IMR-90 (cell line): ENCODE measurements around the gene MCTP2. TPM values are rescaled to one million over a fixed set of nuclear protein-coding genes. Genes with fewer than 3 reads are reported as not detected.

Experiments used
- ATAC-seq: fragments of 200-7000 bp; cut with Tn5 transposase; 2 replicates; pipeline ENCODE4 v1.9.1; 2020; ENCODE audit warnings: low read depth, mild to moderate bottlenecking, moderate library complexity
- BruUV-seq: library from RNA; stranded (reverse); fragments of 400-500 nt; replicated peaks from 2 replicates; lab custom pipeline; 2021; lab: Mats Ljungman, UMichigan
- CTCF ChIA-PET: fragments of 300-600 bp; formaldehyde crosslinking; extraction: SDS; loops from one replicate; lab custom pipeline; 2021; ENCODE audit warnings: antibody characterized with exemption; lab: Yijun Ruan, JAX
- POLR2A ChIA-PET: fragments of 300-600 bp; sonication (Branson Sonifier 250); formaldehyde crosslinking; loops from one replicate; lab custom pipeline; 2022; ENCODE audit warnings: antibody characterized with exemption; ENCODE audit not compliant: unreplicated experiment; lab: Charles Lee
- DNase-seq: peaks from one replicate; pipeline ENCODE4 v3.0.0; 2013
- H2AFZ ChIP-seq: replicated peaks from 2 replicates; pipeline ENCODE3; 2013; ENCODE audit warnings: low read length, mild to moderate bottlenecking; ENCODE audit not compliant: poor library complexity
- H2AK5ac ChIP-seq: 2 replicates; pipeline ENCODE4 v1.6.1; 2013; ENCODE audit warnings: low read depth, low read length, inconsistent platforms
- H2AK9ac ChIP-seq: replicated peaks from 2 replicates; pipeline ENCODE3; 2013; ENCODE audit warnings: mild to moderate bottlenecking, low read depth, low read length, moderate library complexity; ENCODE audit not compliant: poor library complexity
- H2BK120ac ChIP-seq: 2 replicates; pipeline ENCODE4 v1.6.1; 2013; ENCODE audit warnings: low read depth, low read length, inconsistent platforms
- H2BK15ac ChIP-seq: 3 replicates; pipeline ENCODE4 v1.6.1; 2013; ENCODE audit warnings: low read depth, low read length, inconsistent platforms
- H2BK20ac ChIP-seq: 2 replicates; pipeline ENCODE4 v1.6.1; 2013; ENCODE audit warnings: low read depth, mild to moderate bottlenecking, inconsistent platforms, low read length, moderate library complexity
- H2BK5ac ChIP-seq: 2 replicates; pipeline ENCODE4 v1.6.1; 2013; ENCODE audit warnings: mild to moderate bottlenecking, low read depth, low read length, inconsistent platforms; ENCODE audit not compliant: poor library complexity, severe bottlenecking
- H3K14ac ChIP-seq: replicated peaks from 2 replicates; pipeline ENCODE4 v1.6.1; 2013; ENCODE audit warnings: low read depth, low read length, inconsistent platforms
- H3K18ac ChIP-seq: 2 replicates; pipeline ENCODE4 v1.6.1; 2013; ENCODE audit warnings: low read depth, low read length, control low read depth
- H3K23ac ChIP-seq: 2 replicates; pipeline ENCODE4 v1.6.1; 2013; ENCODE audit warnings: low read depth, low read length, inconsistent platforms
- H3K27ac ChIP-seq: 2 replicates; pipeline ENCODE4 v1.5.1; 2013; ENCODE audit warnings: mild to moderate bottlenecking, control low read depth, low read length; ENCODE audit not compliant: insufficient read depth
- H3K27me3 ChIP-seq: 2 replicates; pipeline ENCODE4 v1.6.1; 2013; ENCODE audit warnings: low read length; ENCODE audit not compliant: control insufficient read depth, insufficient read depth
- H3K36me3 ChIP-seq: 2 replicates; pipeline ENCODE4 v1.6.1; 2013; ENCODE audit warnings: low read length, mixed read lengths; ENCODE audit not compliant: control insufficient read depth, insufficient read depth
- H3K4ac ChIP-seq: 2 replicates; pipeline ENCODE4 v1.6.1; 2013; ENCODE audit warnings: low read depth, low read length, inconsistent platforms
- H3K4me1 ChIP-seq: 2 replicates; pipeline ENCODE4 v1.6.1; 2013; ENCODE audit warnings: low read length, mixed read lengths; ENCODE audit not compliant: control insufficient read depth, insufficient read depth
- H3K4me2 ChIP-seq: 2 replicates; pipeline ENCODE4 v1.6.1; 2013; ENCODE audit warnings: low read depth, mild to moderate bottlenecking, control low read depth, low read length, moderate library complexity
- H3K4me3 ChIP-seq: 2 replicates; pipeline ENCODE4 v1.5.1; 2013; ENCODE audit warnings: low read depth, mild to moderate bottlenecking, control low read depth, low read length, moderate library complexity; ENCODE audit not compliant: insufficient read depth
- H3K56ac ChIP-seq: 2 replicates; pipeline ENCODE4 v1.6.1; 2013; ENCODE audit warnings: low read length, inconsistent platforms; ENCODE audit not compliant: insufficient read depth; ENCODE audit errors: extremely low read depth
- H3K79me1 ChIP-seq, 2 experiments: 2 replicates each; pipeline ENCODE4 v1.6.1; 2013; ENCODE audit warnings: low read length in 2 of 2, inconsistent platforms in 1 of 2, low read depth in 1 of 2
- H3K9ac ChIP-seq: 2 replicates; pipeline ENCODE4 v1.6.1; 2013; ENCODE audit warnings: low read depth, low read length, control low read depth
- H3K9me1 ChIP-seq: 2 replicates; pipeline ENCODE4 v1.6.1; 2013; ENCODE audit warnings: low read length, inconsistent platforms; ENCODE audit not compliant: insufficient read depth
- H3K9me3 ChIP-seq: 2 replicates; pipeline ENCODE4 v1.6.1; 2013; ENCODE audit warnings: low read length; ENCODE audit not compliant: control insufficient read depth, insufficient read depth
- H4K20me1 ChIP-seq: 2 replicates; pipeline ENCODE4 v1.6.1; 2013; ENCODE audit warnings: low read length, inconsistent platforms; ENCODE audit not compliant: insufficient read depth
- H4K5ac ChIP-seq: 2 replicates; pipeline ENCODE4 v1.6.1; 2013; ENCODE audit warnings: mild to moderate bottlenecking, low read depth, low read length, control low read depth
- H4K8ac ChIP-seq, 2 experiments: 2 replicates each; pipeline ENCODE4 v1.6.1; 2013; ENCODE audit warnings: low read depth in 2 of 2, low read length in 2 of 2, control low read depth in 1 of 2, inconsistent platforms in 1 of 2
- H4K91ac ChIP-seq: 2 replicates; pipeline ENCODE4 v1.6.1; 2013; ENCODE audit warnings: low read depth, low read length, inconsistent platforms; ENCODE audit not compliant: insufficient read depth
- POLR2A ChIP-seq: IDR thresholded peaks from 2 replicates; pipeline ENCODE4 v1.6.1; 2012; ENCODE audit warnings: mild to moderate bottlenecking, low read depth, low read length
- WGBS, 2 experiments: methylation state at CpG; one replicate each; pipeline versions ENCODE4 v1.1.5 to v1.1.7; 2013; ENCODE audit warnings: missing lambda C conversion rate in 2 of 2; ENCODE audit not compliant: insufficient read length in 1 of 2; ENCODE audit errors: extremely low coverage in 2 of 2; 5-methylcytosine and 5-hydroxymethylcytosine counted together
- dilution Hi-C: fragments of 300-500 bp; cut with HindIII; formaldehyde crosslinking; loops from one replicate; pipeline ENCODE4 v1.14.3; 2018; ENCODE audit warnings: low sequenced_read_pairs; ENCODE audit not compliant: unreplicated experiment
- in situ Hi-C: fragments of 300-500 bp; cut with MboI; formaldehyde crosslinking; loops from 3 replicates; pipeline ENCODE4 v1.14.3; 2019; ENCODE audit warnings: low sequenced_read_pairs, inconsistent platforms, mixed read lengths
- intact Hi-C: fragments of 100-400 bp; cut with micrococcal nuclease; formaldehyde crosslinking; loops from 2 replicates; pipeline ENCODE4 v1.10.0; 2022
- polyA plus RNA-seq, 3 experiments: library from polyadenylated mRNA; depleted of rRNA; stranded (reverse); fragments of >200 nt; gene quantifications; 2 replicates each; pipeline ENCODE4 v1.2.3, GENCODE V29; 2012; ENCODE audit warnings: low replicate concordance in 1 of 3
- total RNA-seq: library from RNA; depleted of rRNA; stranded (reverse); fragments of >200 nt; gene quantifications from 2 replicates; pipeline ENCODE4 v1.2.3, GENCODE V29; 2012

MCTP2 gene
- total and polyA plus RNA-seq, 2 of the 4 experiments (the other 2 are of a cell fraction) = 5.1 to 9.9 TPM

GRCh38 chr15:94263341-94264273, 32.2 kb downstream of the MCTP2 start:
- H2BK20ac ChIP-seq = no peak overlapping the region
- H3K27ac ChIP-seq = no peak overlapping the region
- no peak overlapping the region for H2BK120ac ChIP-seq
- peak overlapping the region; percentile 93; the same call in 1 of the 2 replicates for H2AK5ac ChIP-seq
- H4K20me1 ChIP-seq = no peaks in the 10 kb centered on the region; the same call in 1 of the 2 replicates
- POLR2A ChIA-PET = no interaction called here
- TF ChIP-seq POLR2A = no peak
- H3K9me1 ChIP-seq = peaks cover 8% of the 10 kb centered on the region
- peak overlapping the region; percentile 42; the same call in 1 of the 2 replicates for H3K4me2 ChIP-seq
- peak overlapping the region; percentile 93; the same call in 1 of the 2 replicates for H3K18ac ChIP-seq
- DNase-seq (peak; percentile 48), ATAC-seq (no peak)
- intact Hi-C loops (no loop called here), in situ Hi-C loops (no loop called here), dilution Hi-C loops (no loop called here)
- no peak overlapping the region for H4K91ac ChIP-seq
- peak overlapping the region; percentile 63; the same call in 1 of the 2 replicates for H3K14ac ChIP-seq
- H3K27me3 ChIP-seq = no peaks in the 10 kb centered on the region
- peaks cover 1% of the 10 kb centered on the region; the same call in 1 of the 2 replicates for H3K36me3 ChIP-seq
- 0 out of 4 replicates have a peak overlapping the region, but pooled peaks of 1 of the 2 experiments have one; percentile 28 for H4K8ac ChIP-seq
- no TSS peak for BruUV-seq
- H4K5ac ChIP-seq = peak overlapping the region; percentile 60; the same call in 1 of the 2 replicates
- no peak overlapping the region for H2AK9ac ChIP-seq
- H3K56ac ChIP-seq = no peak overlapping the region
- 58% methylated on average over 2 of the region's 7 CpGs; no CpG with 5 or more reads in 1 of the 2 experiments for WGBS, 2 experiments
- no peaks in the 10 kb centered on the region for H3K9me3 ChIP-seq
- H3K4ac ChIP-seq = no peak overlapping the region
- peak overlapping the region; percentile 25; the same call in 1 of the 2 replicates for H3K23ac ChIP-seq
- 0 out of 3 replicates have a peak overlapping the region, but pooled peaks have one; percentile 8 for H2BK15ac ChIP-seq
- H3K4me3 ChIP-seq = no peak overlapping the region
- no peak overlapping the region for H2AFZ ChIP-seq
- H3K9ac ChIP-seq = no peak overlapping the region
- CTCF ChIA-PET = interaction anchor here (1.0 kb wide), 1 partner anchor 9 kb away, joined by 3 read pairs; no protein-coding TSS in a partner anchor
- H3K79me1 ChIP-seq = peaks cover 4 to 19% of the 10 kb centered on the region in 2 experiments; a peak in 2 of 4 replicates
- peaks cover 14% of the 10 kb centered on the region for H3K4me1 ChIP-seq
- peak overlapping the region; percentile 24 for H2BK5ac ChIP-seq
